Measurements from ENCODE around the gene EDN2.

GRCh38 chr1:41523949-41524675 is 39.6 kb upstream of the EDN2 start:
- no peak for TF ChIP-seq POLR2A (IDR thresholded peaks at IDR 0.05)
- no peak for TF ChIP-seq CTCF (IDR thresholded peaks at IDR 0.05)
